ENCODE data around the gene PABPC1L.

Gene PABPC1L

GRCh38 chr20:44970243-44970757 lies 60.4 kb downstream of the PABPC1L start:
- no peak for DNase-seq

- DNase-seq, result no peak
Observed at GRCh38 chr20:44973053-44973452, 63.2 kb downstream of the PABPC1L start.

GRCh38 chr20:44976698-44977097 lies 66.8 kb downstream of the PABPC1L start:
- DNase-seq, result no peak

- DNase-seq, result no peak
Observed at GRCh38 chr20:44979090-44979621, 69.3 kb downstream of the PABPC1L start.

GRCh38 chr20:44981736-44982406 lies 72.0 kb downstream of the PABPC1L start:
- DNase-seq, result no peak

- no peak for DNase-seq
Observed at GRCh38 chr20:44983093-44983674, 73.3 kb downstream of the PABPC1L start.

- no peak for DNase-seq
Observed at GRCh38 chr20:44988631-44989171, 78.8 kb downstream of the PABPC1L start.
